Liver (tissue), 3 donors: ENCODE results near the gene ZNF669.

ENCODE experiments used
- HNF4A ChIP-seq, 2 donors: conservative IDR thresholded peaks; 2 replicates each; pipeline ENCODE4 v1.6.1; 2016; ENCODE audit warnings: antibody characterized with exemption in 2 of 2, mild to moderate bottlenecking in 2 of 2
- JUND ChIP-seq, 2 donors: IDR thresholded peaks; 2 replicates each; pipeline ENCODE4 v1.6.1; 2016; ENCODE audit warnings: antibody characterized with exemption in 2 of 2
- TAF1 ChIP-seq: conservative IDR thresholded peaks from 2 replicates; pipeline ENCODE4 v1.6.1; 2016; ENCODE audit warnings: antibody characterized with exemption, mild to moderate bottlenecking
- TF ChIP-seq, protein P1 (sequence below): IDR thresholded peaks from 2 replicates; pipeline ENCODE4 v1.6.1; 2016; ENCODE audit warnings: antibody characterized with exemption
- TF ChIP-seq, protein P2 (sequence below): fragments of 150-350 bp; IDR thresholded peaks from 2 replicates; pipeline ENCODE4 v1.5.1; 2017; ENCODE audit warnings: improper control_type of control experiment, low read depth, low read length; ENCODE audit not compliant: missing input control
- donor health status: healthy.
- donor health status: healthy.

GRCh38 chr1:247118946-247119446 lies 14.8 kb upstream of the ZNF669 start:
- no peak for TF ChIP-seq JUND (IDR thresholded peaks at IDR 0.05)
- TF ChIP-seq, protein P1, sequence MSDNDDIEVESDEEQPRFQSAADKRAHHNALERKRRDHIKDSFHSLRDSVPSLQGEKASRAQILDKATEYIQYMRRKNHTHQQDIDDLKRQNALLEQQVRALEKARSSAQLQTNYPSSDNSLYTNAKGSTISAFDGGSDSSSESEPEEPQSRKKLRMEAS: no peak
- TF ChIP-seq, protein P2, sequence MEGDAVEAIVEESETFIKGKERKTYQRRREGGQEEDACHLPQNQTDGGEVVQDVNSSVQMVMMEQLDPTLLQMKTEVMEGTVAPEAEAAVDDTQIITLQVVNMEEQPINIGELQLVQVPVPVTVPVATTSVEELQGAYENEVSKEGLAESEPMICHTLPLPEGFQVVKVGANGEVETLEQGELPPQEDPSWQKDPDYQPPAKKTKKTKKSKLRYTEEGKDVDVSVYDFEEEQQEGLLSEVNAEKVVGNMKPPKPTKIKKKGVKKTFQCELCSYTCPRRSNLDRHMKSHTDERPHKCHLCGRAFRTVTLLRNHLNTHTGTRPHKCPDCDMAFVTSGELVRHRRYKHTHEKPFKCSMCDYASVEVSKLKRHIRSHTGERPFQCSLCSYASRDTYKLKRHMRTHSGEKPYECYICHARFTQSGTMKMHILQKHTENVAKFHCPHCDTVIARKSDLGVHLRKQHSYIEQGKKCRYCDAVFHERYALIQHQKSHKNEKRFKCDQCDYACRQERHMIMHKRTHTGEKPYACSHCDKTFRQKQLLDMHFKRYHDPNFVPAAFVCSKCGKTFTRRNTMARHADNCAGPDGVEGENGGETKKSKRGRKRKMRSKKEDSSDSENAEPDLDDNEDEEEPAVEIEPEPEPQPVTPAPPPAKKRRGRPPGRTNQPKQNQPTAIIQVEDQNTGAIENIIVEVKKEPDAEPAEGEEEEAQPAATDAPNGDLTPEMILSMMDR: no peak
- no peak for TF ChIP-seq HNF4A (conservative IDR thresholded peaks at IDR 0.05)
- no peak for TF ChIP-seq TAF1
